HG03460 (cell line): Measurements from ENCODE around the gene PCYT1B.

ENCODE experiments used
- ATAC-seq: cut with Tn5 transposase; IDR thresholded peaks from one replicate; pipeline ENCODE4 v1.9.1; 2021; ENCODE audit not compliant: unreplicated experiment

PCYT1B gene

GRCh38 chrX:24536551-24536950 is 110.6 kb downstream of the PCYT1B start:
- no peak for ATAC-seq

DNA sequence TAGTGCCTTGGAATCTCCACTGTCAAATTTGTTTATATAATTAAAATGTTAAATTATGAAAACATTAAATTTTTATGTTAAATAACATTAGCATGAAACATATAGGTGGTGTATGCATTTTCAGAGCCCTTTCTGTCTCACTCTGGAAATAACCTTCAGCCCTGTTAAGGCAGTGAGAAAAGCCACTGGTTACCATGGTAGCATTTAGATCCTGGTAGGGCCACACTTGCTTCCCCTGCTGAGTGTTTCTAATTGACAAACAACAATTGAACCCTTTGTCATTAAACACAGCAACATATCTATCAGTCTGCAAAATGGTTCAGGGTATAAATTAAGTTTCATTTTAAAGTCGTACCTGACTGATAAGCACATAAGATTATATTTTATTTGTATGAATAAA is 118.5 kb downstream of the PCYT1B start:
- ATAC-seq: no peak

- no peak for ATAC-seq
Measured at GRCh38 chrX:24526616-24527015, 120.5 kb downstream of the PCYT1B start.

DNA sequence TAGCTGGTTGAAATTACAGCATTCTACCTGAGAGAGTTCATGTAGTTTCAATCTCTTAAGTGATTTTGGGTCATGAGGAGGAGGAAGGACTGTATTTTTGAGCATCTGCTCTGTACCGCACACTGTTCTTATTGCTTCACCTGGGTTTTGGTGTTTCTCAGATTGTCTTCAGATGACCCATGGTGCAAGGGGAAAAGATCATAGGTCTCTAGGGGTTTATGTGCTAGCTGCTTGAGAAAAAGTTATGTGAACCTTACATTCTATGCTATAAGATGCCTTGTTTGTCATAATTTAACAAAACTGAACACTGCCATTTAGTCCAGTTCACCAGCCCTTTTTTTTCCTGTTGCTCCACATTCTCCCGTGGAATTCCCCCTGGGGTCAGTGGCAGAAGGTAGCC is 121.7 kb downstream of the PCYT1B start:
- ATAC-seq: no peak

- ATAC-seq: no peak
Measured at GRCh38 chrX:24520472-24520871, 126.7 kb downstream of the PCYT1B start.

DNA sequence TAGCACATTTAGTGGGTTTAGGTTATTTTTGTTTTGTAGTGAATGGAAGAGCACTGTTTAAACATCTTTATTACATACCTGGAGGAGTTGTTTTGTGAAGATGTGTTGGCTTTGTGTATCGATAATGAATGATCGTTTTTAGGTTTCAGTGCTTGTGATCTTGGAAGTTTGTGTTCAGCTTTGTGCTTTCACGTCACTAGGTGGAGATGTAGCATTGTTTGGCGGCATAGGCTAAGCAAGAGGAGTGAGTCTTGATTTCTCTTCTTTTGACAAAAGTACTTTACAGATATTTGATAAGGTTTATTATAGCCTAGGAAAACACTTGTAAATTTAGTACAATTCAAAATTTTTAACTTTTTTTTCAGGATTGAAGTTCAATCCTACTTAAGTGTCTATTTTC is 131.7 kb downstream of the PCYT1B start:
- ATAC-seq: no peak

DNA sequence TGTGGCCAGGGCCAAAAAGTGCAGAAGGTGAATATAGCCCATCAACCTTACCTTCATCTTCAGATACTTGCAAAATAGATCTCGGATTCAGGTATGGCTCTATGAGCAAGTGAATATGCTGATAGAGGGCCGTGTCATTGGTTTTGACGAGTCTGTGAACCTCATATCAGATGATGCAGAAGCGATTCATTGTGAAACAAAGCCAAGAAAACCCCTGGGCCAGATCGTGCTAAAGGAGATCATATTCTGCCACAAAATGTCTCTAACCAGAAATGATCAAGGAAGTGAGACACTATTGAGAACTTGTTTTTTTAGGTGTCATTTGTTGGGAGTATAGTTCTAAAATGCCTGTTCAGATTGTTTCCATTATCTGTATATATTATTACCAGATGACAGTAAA is 133.7 kb downstream of the PCYT1B start:
- ATAC-seq: peak; percentile 95

GRCh38 chrX:24508375-24508774 is 138.8 kb downstream of the PCYT1B start:
- ATAC-seq: no peak
